Large intestine (tissue), 3 donors: ENCODE data around the gene MECP2. TPM values are rescaled to one million over a fixed set of nuclear protein-coding genes. Genes with fewer than 3 reads are reported as not detected.

ENCODE experiments used
- DNase-seq, 2 donors: peaks; one replicate each; pipeline versions ENCODE4 v3.0.0 to v3.0.0-alpha.2; 2013
- H3K27ac ChIP-seq: one replicate; pipeline ENCODE4 v1.5.1; 2013; ENCODE audit warnings: low read length
- H3K27me3 ChIP-seq: 2 replicates; pipeline ENCODE4 v1.6.1; 2013; ENCODE audit warnings: low read length; ENCODE audit not compliant: control insufficient read depth, insufficient read depth
- H3K36me3 ChIP-seq: 2 replicates; pipeline ENCODE4 v1.6.1; 2013; ENCODE audit warnings: low read length; ENCODE audit not compliant: control insufficient read depth, insufficient read depth
- H3K4me1 ChIP-seq: one replicate; pipeline ENCODE4 v1.6.1; 2013; ENCODE audit warnings: low read length; ENCODE audit not compliant: control insufficient read depth, insufficient read depth
- H3K4me3 ChIP-seq: one replicate; pipeline ENCODE4 v1.5.1; 2013; ENCODE audit warnings: low read length
- H3K9me3 ChIP-seq: one replicate; pipeline ENCODE4 v1.6.1; 2013; ENCODE audit warnings: mild to moderate bottlenecking, low read depth, low read length, moderate library complexity; ENCODE audit not compliant: control insufficient read depth
- WGBS: methylation state at CpG from one replicate; pipeline ENCODE4 v1.1.5; 2013; ENCODE audit warnings: low lambda C conversion rate; ENCODE audit not compliant: insufficient coverage; 5-methylcytosine and 5-hydroxymethylcytosine counted together
- polyA plus RNA-seq: library from polyadenylated mRNA; unstranded; fragments of 120-200 nt; gene quantifications from one replicate; pipeline ENCODE4 v1.2.1, GENCODE V29; 2013

MECP2 gene
- polyA plus RNA-seq, 1 donor, result 19.4 TPM

GRCh38 chrX:154012336-154012991 is 85.1 kb downstream of the MECP2 start:
- H3K4me3 ChIP-seq, result no peak overlapping the region
- H3K9me3 ChIP-seq, result no peaks in the 10 kb centered on the region
- peaks cover 26% of the 10 kb centered on the region for H3K36me3 ChIP-seq
- no peaks in the 10 kb centered on the region for H3K27me3 ChIP-seq
- peak overlapping the region; percentile 80 for H3K27ac ChIP-seq
- WGBS, result no CpG with 5 or more reads among the region's 17 CpGs
- DNase-seq, result peak; percentile 35 to 50
- peaks cover 34% of the 10 kb centered on the region for H3K4me1 ChIP-seq

- H3K27ac ChIP-seq, result peak overlapping the region; percentile 80
- no peak overlapping the region for H3K4me3 ChIP-seq
- no peaks in the 10 kb centered on the region for H3K27me3 ChIP-seq
- no peaks in the 10 kb centered on the region for H3K9me3 ChIP-seq
- no peak for DNase-seq
- WGBS, result no CpG with 5 or more reads among the region's 18 CpGs
- H3K4me1 ChIP-seq, result peaks cover 34% of the 10 kb centered on the region
- peaks cover 18% of the 10 kb centered on the region for H3K36me3 ChIP-seq
Measured at GRCh38 chrX:154011376-154012335, 85.9 kb downstream of the MECP2 start.

DNA sequence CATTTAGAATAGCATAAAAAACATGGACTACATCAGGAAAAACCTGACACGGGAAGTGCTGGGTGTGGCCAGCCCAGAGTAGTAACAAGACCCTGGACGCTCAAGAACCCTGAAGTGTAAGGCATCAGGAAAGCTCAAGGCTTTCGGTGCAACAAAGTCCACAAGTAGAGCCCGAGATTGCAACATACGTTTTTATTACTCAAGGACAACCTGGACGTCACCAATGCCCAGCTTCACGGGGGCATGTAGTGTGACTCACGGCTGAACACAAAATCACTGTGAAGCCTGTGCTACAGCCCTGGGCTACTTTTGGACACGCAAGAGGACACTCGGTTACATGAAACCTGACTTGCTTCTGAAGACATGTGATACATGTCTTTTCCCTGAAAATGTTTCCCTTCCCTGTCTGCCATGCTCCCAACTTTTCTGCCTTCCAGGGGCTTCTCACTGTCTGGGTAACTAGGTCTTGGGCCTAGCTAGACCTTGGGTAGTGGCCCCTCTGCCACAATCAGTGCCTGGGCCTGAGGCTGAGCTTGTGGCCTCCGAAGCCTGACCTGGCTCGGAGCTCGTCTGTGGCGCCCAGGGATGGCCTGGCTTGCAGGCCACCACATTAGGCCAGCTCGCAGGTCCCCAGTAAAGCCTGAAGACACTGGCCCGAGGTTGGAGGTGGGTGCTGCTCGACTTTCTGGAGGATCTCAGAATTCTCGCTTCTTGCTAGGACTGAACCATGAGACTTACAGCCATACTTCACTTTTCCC is 87.0 kb downstream of the MECP2 start:
- Histone ChIP-seq H3K9me3 (no peaks in the 10 kb centered on the region), H3K27ac (peak overlapping the region; percentile 90), H3K4me1 (peaks cover 34% of the 10 kb centered on the region), H3K4me3 (no peak overlapping the region), H3K36me3 (peaks cover 7% of the 10 kb centered on the region), H3K27me3 (no peaks in the 10 kb centered on the region)
- WGBS, result no CpG with 5 or more reads among the region's 18 CpGs
- DNase-seq, result peak; percentile 83 to 87

DNA sequence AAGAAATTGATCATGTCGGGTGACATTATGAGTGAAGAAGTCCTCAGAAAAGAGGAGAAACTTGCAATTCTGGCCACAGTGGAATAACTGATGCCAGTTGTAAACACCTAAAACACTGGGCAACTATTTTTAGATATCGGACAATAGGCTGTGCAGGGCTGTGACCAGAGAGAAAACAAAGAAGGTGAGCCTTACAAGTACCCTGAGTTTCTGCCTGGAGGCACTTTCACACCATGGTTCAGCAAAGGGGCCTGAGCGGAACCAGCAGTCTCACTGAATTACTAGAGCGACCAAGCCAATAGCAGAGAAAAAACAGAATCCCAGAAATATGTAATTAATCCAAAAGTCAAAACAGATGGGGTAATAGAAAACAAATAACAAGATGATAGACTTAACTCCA is 89.0 kb downstream of the MECP2 start:
- Histone ChIP-seq H3K4me3 (no peak overlapping the region), H3K36me3 (peaks cover 7% of the 10 kb centered on the region), H3K9me3 (no peaks in the 10 kb centered on the region), H3K27ac (no peak overlapping the region), H3K4me1 (peaks cover 30% of the 10 kb centered on the region), H3K27me3 (no peaks in the 10 kb centered on the region)
- WGBS, result no CpG with 5 or more reads among the region's 4 CpGs
- DNase-seq, result no peak

DNA sequence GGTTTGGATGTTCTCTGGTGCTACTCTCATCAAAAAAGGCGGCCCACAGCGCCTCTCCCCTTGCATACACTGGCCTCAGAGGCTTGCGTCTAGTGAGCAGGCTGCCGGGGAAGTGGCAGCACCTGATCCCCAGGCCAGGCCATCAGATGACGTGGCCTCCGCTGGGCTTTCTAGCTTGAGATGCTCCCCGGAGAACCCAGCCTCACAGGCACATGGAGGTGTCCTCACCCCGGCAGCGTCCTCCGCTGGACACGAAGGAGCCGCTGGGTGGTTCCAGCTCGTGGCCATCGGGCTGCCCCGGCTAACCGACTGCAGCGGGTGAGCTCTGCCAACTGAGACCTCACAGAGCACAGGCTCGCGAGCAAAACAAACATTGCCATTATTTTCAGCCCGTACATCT is 90.6 kb downstream of the MECP2 start:
- peaks cover 14% of the 10 kb centered on the region for H3K4me1 ChIP-seq
- no peak overlapping the region for H3K4me3 ChIP-seq
- no CpG with 5 or more reads among the region's 20 CpGs for WGBS
- no peaks in the 10 kb centered on the region for H3K9me3 ChIP-seq
- no peak for DNase-seq
- no peak overlapping the region for H3K27ac ChIP-seq
- no peaks in the 10 kb centered on the region for H3K27me3 ChIP-seq
- peaks cover 5% of the 10 kb centered on the region for H3K36me3 ChIP-seq

DNA sequence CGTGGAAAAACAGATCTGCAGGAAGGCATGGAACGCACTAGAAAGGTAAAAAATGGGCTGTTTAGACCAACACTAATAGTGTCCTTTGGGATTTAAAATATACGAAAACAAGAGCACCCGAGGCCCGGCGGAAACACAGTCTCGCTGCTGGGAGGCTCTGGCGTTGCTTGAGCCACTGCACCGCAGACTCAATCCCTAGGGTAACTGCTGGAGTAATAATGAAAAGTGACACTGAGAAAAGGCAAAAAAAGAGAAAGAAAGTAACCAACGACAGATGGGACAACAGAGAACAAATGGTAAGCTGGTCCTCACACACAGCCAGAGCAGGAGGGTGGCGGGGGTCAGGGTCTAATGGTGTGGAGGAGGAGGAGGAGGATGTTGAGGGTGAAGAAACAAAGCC is 93.2 kb downstream of the MECP2 start:
- H3K36me3 ChIP-seq, result no peaks in the 10 kb centered on the region
- WGBS, result 100% methylated on average over 2 of the region's 11 CpGs
- peaks cover 4% of the 10 kb centered on the region for H3K4me1 ChIP-seq
- DNase-seq, result no peak
- H3K27me3 ChIP-seq, result no peaks in the 10 kb centered on the region
- H3K4me3 ChIP-seq, result no peak overlapping the region
- no peaks in the 10 kb centered on the region for H3K9me3 ChIP-seq
- H3K27ac ChIP-seq, result no peak overlapping the region

GRCh38 chrX:154002215-154002719 is 95.2 kb downstream of the MECP2 start:
- Histone ChIP-seq H3K9me3 (no peaks in the 10 kb centered on the region), H3K27ac (no peak overlapping the region), H3K4me1 (peaks cover 5% of the 10 kb centered on the region), H3K27me3 (no peaks in the 10 kb centered on the region), H3K36me3 (no peaks in the 10 kb centered on the region), H3K4me3 (no peak overlapping the region)
- whole genome bisulfite sequencing, result no CpG with 5 or more reads among the region's 17 CpGs
- DNase-seq, result no peak

- peak in 1 of 2 donors; percentile 28 for DNase-seq
- no CpG with 5 or more reads among the region's 5 CpGs for WGBS
- Histone ChIP-seq H3K27me3 (no peaks in the 10 kb centered on the region), H3K36me3 (no peaks in the 10 kb centered on the region), H3K27ac (no peak overlapping the region), H3K4me1 (peaks cover 5% of the 10 kb centered on the region), H3K9me3 (no peaks in the 10 kb centered on the region), H3K4me3 (no peak overlapping the region)
Measured at GRCh38 chrX:154000051-154000450, 97.5 kb downstream of the MECP2 start.

DNA sequence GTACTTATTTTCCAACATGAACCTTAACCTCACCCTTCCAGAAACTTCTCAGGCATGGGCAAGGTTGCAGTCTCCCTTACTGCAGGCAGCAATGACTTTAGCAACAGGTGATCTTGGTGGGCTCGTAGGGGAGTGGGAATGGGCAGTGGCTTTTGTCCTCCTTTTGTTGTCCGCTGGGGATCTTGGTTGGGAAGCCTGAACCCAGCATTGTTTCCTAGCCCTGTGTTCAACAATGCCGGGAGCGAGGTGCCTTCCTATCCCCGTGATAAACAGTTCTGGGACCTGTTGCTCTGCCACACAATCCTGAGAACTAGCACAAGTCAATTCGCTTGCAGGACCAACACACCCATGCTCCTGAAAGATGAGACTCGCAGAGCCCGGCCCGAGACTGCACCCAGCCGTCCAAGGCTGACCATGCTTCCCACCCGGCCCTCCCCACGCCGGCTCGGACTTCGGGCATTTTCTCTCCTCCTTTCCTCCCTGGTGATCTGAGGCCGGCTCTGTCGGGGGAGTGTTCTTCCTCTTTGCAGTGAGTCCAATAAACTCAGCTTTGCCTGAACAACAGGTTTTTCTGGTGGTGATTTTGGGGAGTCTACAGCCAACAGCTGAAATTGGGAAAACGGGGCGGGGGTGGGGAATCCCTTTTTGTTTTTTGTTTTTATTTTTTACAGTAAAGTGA is 98.0 kb downstream of the MECP2 start:
- Histone ChIP-seq H3K27ac (no peak overlapping the region), H3K36me3 (no peaks in the 10 kb centered on the region), H3K9me3 (no peaks in the 10 kb centered on the region), H3K4me3 (no peak overlapping the region), H3K4me1 (peaks cover 5% of the 10 kb centered on the region), H3K27me3 (no peaks in the 10 kb centered on the region)
- no peak for DNase-seq
- WGBS, result no CpG with 5 or more reads among the region's 19 CpGs
